ENCODE data around the gene BRF1. TPM values are rescaled to one million over a fixed set of nuclear protein-coding genes. Genes with fewer than 3 reads are reported as not detected.
A peak's percentile ranks its signal among the peaks of the same experiment; 100 is the strongest.

Gene BRF1
- total RNA-seq, 2 experiments from 2014 or later, result 39.0 to 50.9 TPM

DNA sequence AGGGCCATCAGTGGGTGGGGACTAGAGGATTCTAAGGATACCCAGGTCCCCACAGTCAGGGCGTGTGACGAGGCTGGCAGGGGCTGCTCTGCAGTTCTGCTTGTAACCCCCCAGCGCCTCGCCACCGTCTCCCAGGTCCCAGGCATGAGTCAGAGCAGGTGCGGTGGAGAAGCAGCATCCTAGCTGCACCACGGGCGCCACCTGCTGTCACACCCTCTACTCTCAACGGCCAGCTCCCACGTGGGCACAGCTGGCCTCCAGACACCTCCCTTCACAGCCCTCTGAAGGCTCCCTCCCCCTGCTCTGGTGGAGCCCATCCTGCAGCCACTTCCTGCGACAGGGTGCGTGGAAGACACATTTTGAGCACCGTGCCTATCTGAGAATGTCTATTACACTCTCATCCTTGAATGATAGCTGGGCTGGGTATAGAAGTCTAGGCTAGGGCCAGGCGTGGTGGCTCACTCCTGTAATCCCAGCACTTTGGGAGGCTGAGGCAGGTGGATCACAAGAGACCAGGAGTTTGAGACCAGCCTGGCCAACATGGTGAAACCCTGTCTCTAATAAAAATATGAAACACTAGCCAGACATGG lies 112.8 kb downstream of the BRF1 start:
- ChIA-PET POLR2A (no interaction called here), CTCF (interaction anchor here (0.9 kb wide), 1 partner anchor 23 kb away, joined by 4 read pairs; no protein-coding TSS in a partner anchor)
- H3K4me1 Mint-ChIP-seq, result peaks cover 9% of the 10 kb centered on the region
- DNase-seq, result no peak
- H3K4me3 Mint-ChIP-seq, result no peak overlapping the region
- H3K27me3 Mint-ChIP-seq, result peaks cover 12% of the 10 kb centered on the region
- H3K36me3 Mint-ChIP-seq (ENCODE audit: low read depth), result no peaks in the 10 kb centered on the region
- peaks cover 8% of the 10 kb centered on the region for H3K9me3 Mint-ChIP-seq
- H3K27ac Mint-ChIP-seq, result no peak overlapping the region

DNA sequence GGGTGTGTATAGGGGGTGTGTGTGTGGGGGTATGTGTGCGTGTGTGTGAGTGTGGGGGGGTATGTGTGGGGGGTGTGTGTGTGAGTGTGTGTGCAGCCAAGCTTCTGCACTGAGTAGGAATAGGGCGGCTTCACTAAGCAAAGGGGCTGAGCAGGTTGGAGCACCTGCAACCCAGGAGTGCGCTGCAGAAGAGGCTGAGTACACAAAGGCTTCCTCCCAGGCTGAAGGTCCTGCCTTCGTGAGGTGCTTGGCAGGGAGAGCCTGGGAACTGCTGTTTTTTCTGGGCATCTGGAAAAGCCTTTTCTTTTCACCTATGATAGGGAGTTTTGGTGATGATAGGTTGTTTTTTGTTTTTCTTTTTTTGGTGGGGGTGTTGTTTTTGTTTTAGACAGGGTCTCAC lies 113.7 kb downstream of the BRF1 start:
- Mint-ChIP-seq H3K36me3 (ENCODE audit: low read depth) (no peaks in the 10 kb centered on the region), H3K4me1 (peaks cover 14% of the 10 kb centered on the region), H3K27ac (no peak overlapping the region), H3K9me3 (peaks cover 8% of the 10 kb centered on the region), H3K4me3 (no peak overlapping the region), H3K27me3 (peaks cover 12% of the 10 kb centered on the region)
- ChIA-PET CTCF (interaction anchor here (1.0 kb wide), 1 partner anchor 11 kb away, joined by 3 read pairs; no protein-coding TSS in a partner anchor), POLR2A (no interaction called here)
- DNase-seq, result no peak

DNA sequence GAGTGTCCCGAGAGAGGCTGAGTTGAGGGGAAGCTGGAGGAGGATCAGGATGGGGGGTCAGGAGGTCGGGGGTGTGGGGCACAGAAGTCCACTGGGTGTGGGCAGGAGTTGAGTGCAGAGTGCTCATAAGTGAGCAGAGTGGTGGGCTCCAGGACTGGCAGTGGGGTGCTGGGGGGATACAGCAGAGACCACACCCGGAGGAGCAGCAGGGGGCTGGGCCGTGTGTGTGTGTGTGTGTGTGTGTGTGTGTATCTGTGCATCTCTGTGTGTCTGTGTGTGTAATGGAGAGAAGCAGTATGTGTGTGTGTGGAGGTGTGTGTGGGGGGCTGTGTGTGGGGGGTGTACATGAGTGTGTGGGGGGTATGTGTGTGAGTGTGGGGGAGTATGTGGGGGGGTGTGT lies 114.8 kb downstream of the BRF1 start:
- peaks cover 12% of the 10 kb centered on the region for H3K27me3 Mint-ChIP-seq
- no peak overlapping the region for H3K4me3 Mint-ChIP-seq
- ChIA-PET POLR2A (no interaction called here), CTCF (no interaction called here)
- H3K36me3 Mint-ChIP-seq (ENCODE audit: low read depth), result no peaks in the 10 kb centered on the region
- H3K4me1 Mint-ChIP-seq, result peaks cover 16% of the 10 kb centered on the region
- DNase-seq, result no peak
- no peak overlapping the region for H3K27ac Mint-ChIP-seq
- peaks cover 8% of the 10 kb centered on the region for H3K9me3 Mint-ChIP-seq

DNA sequence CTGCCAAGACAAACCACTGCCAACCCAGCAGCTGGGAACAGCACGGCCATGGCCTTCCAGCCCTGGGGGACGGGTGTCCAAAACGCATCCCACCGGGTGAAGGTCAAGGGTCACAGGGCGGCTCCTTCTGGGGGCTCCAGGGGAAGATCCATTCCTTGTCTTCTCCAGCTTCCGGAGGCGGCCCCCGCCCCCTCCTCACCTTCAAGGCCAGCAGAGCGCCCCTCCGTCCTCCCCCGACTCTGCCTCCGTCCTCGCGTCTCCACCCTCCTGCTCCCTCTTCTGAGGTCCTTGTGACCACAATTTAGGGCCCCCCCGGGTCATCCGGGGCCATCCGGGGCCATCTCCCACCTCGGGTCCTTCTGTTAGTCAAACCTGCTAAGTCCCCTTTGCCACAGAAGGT lies 115.8 kb downstream of the BRF1 start:
- Mint-ChIP-seq H3K9me3 (peaks cover 8% of the 10 kb centered on the region), H3K36me3 (ENCODE audit: low read depth) (no peaks in the 10 kb centered on the region), H3K27ac (no peak overlapping the region), H3K27me3 (peaks cover 12% of the 10 kb centered on the region), H3K4me1 (peaks cover 22% of the 10 kb centered on the region), H3K4me3 (no peak overlapping the region)
- ChIA-PET POLR2A (no interaction called here), CTCF (interaction anchor here (1.0 kb wide), 1 partner anchor 15 kb away, joined by 4 read pairs; no protein-coding TSS in a partner anchor)
- no peak for DNase-seq

DNA sequence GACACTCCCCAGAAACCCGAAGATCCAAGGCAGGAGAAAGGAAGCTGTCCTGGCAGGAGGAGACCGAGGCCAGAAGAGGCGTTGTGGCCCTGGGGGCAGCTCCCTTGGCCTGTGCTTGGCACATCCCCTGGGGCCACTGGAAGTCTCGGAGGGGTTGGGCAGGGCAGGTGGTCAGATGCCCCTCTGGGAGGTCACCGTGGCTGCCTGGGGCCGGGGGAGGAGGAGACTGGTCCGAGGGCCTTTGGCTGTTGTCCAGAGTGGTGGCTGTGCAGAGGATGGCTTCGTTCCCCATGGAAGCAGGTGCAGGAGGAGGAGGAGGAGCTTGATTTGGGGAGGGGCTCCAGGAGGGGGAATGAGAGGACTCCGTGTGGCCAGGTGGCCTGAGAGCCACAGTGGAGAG lies 116.3 kb downstream of the BRF1 start:
- peaks cover 8% of the 10 kb centered on the region for H3K27me3 Mint-ChIP-seq
- H3K4me1 Mint-ChIP-seq, result peaks cover 24% of the 10 kb centered on the region
- peaks cover 8% of the 10 kb centered on the region for H3K9me3 Mint-ChIP-seq
- H3K4me3 Mint-ChIP-seq, result no peak overlapping the region
- CTCF ChIA-PET, result interaction anchor here (1.0 kb wide), 1 partner anchor 14 kb away, joined by 4 read pairs; no protein-coding TSS in a partner anchor
- H3K36me3 Mint-ChIP-seq (ENCODE audit: low read depth), result no peaks in the 10 kb centered on the region
- no peak for DNase-seq
- POLR2A ChIA-PET, result no interaction called here
- peak overlapping the region; percentile 31 for H3K27ac Mint-ChIP-seq

DNA sequence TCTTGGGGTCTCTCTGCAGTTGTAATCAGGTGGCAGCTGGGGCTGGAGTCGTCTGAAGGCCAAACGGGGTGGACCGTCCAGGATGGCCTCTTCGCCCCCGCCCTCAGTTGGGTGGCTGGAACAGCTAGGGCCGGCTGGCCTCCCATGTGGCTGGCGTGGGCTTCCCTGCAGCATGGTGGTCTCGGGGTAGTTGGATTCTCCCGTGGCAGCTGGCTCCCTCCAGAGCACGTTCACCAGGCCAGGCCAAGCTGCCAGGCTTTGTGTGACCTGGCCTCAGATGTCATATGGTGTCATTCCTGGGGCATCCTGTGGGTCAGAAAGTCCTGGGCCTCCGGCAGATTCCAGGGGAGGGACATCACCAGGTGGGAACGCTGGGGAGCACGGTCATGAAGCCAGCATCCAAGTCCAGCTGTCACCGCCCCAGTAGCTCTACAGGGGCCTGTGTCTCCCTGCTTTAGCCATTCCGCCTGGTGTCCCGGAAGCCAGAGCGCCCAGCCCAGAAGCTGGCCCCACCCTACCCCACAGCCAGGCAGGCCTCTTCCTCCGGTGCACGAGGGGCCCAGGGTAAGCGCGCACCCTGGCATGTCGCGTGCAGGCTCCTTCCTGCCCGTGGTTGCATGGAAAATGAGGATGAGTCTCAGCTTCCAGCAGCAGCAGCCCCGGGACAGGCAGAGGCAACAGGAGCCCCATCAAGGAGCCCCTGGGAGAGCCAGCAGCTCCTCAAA lies 118.3 kb downstream of the BRF1 start:
- no peaks in the 10 kb centered on the region for H3K36me3 Mint-ChIP-seq (ENCODE audit: low read depth)
- ChIA-PET CTCF (interaction anchor here (1.2 to 3.4 kb wide), 4 partner anchors 12 to 18 kb away, joined by 3 to 22 read pairs (median 4); partner anchors contain the start of gene JAG2), POLR2A (no interaction called here)
- no peak for DNase-seq
- H3K27me3 Mint-ChIP-seq, result peaks cover 6% of the 10 kb centered on the region
- H3K4me3 Mint-ChIP-seq, result peak overlapping the region; percentile 58
- H3K27ac Mint-ChIP-seq, result peak overlapping the region; percentile 36
- H3K4me1 Mint-ChIP-seq, result peaks cover 20% of the 10 kb centered on the region
- H3K9me3 Mint-ChIP-seq, result no peaks in the 10 kb centered on the region

DNA sequence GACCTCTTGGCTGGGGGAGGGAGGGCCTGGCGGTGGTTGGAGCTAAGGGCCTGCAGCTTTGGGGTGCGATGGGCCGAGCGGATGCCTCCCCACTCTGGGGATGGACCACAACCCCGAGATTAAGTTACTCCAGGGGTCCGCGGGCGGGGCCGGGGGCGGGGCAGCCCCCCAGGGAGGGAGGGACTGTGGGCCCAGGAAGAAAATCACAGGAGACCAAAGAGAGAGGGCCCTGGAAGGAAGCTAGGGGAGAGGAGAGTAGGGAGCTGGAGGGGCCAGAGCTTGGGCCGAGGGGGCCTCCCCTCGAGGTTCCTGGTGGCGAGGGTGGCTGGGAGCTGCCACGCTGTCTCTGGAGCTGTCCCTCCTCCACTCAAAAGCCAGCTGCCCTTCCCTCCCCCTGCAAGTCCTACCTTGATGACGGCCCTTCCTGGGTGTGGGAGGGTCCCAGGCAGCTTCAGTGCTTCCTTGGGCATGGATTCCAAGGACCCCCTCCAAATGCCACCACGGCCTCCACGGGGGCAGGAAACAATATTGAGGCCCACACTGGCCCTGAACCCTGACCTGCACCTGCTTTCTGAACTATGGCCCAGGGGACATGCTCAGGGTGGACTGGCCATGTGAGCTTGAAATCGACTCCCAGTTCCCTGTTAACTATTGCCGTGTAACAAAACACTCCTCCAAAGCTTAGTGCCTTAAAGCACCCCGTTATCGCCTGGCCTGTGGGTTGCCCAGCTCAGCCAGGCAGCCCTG lies 119.1 kb downstream of the BRF1 start:
- peak overlapping the region; percentile 13 for H3K27ac Mint-ChIP-seq
- peaks cover 20% of the 10 kb centered on the region for H3K4me1 Mint-ChIP-seq
- ChIA-PET POLR2A (no interaction called here), CTCF (interaction anchor here (1.2 to 3.4 kb wide), 3 partner anchors 11 to 18 kb away, joined by 3 to 22 read pairs (median 3); partner anchors contain the start of gene JAG2)
- H3K36me3 Mint-ChIP-seq (ENCODE audit: low read depth), result no peaks in the 10 kb centered on the region
- H3K27me3 Mint-ChIP-seq, result peaks cover 6% of the 10 kb centered on the region
- no peak for DNase-seq
- H3K4me3 Mint-ChIP-seq, result peak overlapping the region; percentile 58
- no peaks in the 10 kb centered on the region for H3K9me3 Mint-ChIP-seq

DNA sequence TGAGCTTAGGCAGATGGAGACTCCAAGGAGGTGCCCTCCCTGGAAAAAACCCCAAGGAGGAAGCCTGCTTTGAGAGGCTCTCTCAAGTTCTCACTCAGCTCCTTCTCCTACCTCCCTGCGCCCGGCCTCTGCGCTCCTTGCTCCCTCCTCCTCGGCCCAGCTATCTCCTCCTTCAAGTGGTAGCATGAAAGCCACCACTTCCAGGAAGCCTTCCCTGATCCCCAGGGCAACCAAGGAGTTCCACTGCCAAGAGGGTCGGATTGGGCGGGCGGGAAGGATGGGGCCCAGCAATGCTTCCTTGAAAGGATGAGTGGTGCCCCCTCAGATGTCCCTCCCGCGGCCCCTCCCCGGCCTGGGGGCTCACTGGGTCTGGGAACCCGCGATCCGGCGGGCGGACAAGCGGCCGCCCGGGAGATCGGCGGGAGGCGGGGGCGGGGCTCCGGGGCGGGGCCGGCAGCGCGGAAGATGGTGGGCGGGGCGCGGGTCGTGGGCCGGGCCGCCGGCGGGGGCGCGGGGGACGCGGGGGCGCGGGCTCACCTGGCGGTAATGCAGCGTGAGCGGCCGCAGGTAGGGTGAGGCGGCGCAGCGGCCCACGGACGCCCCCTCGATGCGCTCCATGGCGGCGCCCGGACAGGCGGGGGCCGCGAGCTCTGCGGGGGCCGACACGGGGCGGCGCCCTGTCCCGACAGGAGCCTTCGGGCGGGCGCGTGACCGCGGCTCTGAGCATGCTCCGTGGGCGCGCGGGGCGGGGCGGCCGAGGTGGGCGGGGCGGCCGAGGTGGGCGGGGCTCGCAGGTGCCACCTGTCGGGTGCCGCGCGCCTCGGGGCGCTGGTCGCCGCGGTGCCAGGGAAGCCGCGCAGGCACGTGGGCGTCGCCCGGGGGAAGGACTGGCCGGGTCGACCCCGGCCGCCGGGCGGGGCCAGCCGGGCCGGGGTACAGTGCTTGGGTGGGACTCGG lies 119.9 kb downstream of the BRF1 start, which contains the start of gene NUDT14:
NUDT14 (minus strand) TSS at position 721 of the 957 bp plus-strand sequence; CDS start at position 618, 103 bp downstream.
- no peaks in the 10 kb centered on the region for H3K9me3 Mint-ChIP-seq
- H3K36me3 Mint-ChIP-seq (ENCODE audit: low read depth), result no peaks in the 10 kb centered on the region
- CTCF ChIA-PET, result interaction anchor here (1.0 to 3.4 kb wide), 3 partner anchors 9 to 189 kb away, joined by 3 to 22 read pairs (median 3); partner anchors contain the start of gene JAG2
- peaks cover 6% of the 10 kb centered on the region for H3K27me3 Mint-ChIP-seq
- peaks cover 25% of the 10 kb centered on the region for H3K4me1 Mint-ChIP-seq
- H3K27ac Mint-ChIP-seq, result peak within 1 kb of the TSS; percentile 13
- peak; percentile 80 for DNase-seq
- H3K4me3 Mint-ChIP-seq, result peak within 1 kb of the TSS; percentile 76
- POLR2A ChIA-PET, result no interaction called here

DNA sequence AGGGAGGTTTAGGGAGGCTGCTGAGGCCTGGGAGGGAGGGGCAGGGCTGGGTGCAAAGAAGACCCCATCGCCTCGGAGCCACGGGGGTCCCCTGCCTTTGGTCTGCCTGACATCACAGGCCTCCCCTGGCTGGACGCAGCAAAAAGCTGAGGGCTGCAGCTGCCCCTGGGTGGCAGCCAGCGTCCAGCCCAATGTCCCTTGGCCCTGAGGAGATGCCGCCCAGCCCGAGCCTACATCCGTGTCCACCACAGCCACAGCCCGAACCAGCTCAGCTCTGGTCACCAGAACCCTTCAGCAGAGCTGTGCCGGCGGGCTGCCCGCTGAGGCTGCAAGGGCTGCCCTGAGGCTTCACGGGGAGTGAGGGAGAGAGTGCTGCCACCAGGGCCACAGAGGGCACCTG lies 121.6 kb downstream of the BRF1 start:
- CTCF ChIA-PET, result interaction anchor here (1.7 kb wide), 1 partner anchor 34 kb away, joined by 3 read pairs; no protein-coding TSS in a partner anchor
- Mint-ChIP-seq H3K9me3 (no peaks in the 10 kb centered on the region), H3K4me1 (peaks cover 37% of the 10 kb centered on the region), H3K36me3 (ENCODE audit: low read depth) (no peaks in the 10 kb centered on the region), H3K27ac (no peak overlapping the region), H3K4me3 (no peak overlapping the region), H3K27me3 (peaks cover 5% of the 10 kb centered on the region)
- DNase-seq, result no peak
- POLR2A ChIA-PET, result no interaction called here

DNA sequence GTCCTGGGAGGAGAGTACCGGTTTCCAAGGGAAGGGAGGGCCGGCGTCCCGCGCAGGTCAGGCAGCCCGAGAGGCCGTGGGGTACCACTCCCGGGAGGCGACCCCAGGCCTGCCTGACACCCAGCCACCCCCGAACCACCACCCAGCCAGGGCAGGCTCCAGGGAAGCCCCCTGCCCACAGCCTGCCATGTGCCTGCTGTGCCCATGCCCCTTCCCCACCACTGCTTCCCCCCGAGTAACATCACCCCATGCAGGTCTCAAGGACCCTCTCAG lies 122.0 kb downstream of the BRF1 start:
- Mint-ChIP-seq H3K36me3 (ENCODE audit: low read depth) (no peaks in the 10 kb centered on the region), H3K4me1 (peaks cover 39% of the 10 kb centered on the region), H3K9me3 (no peaks in the 10 kb centered on the region), H3K27me3 (peaks cover 4% of the 10 kb centered on the region), H3K27ac (no peak overlapping the region), H3K4me3 (no peak overlapping the region)
- ChIA-PET CTCF (interaction anchor here (1.7 kb wide), 1 partner anchor 35 kb away, joined by 3 read pairs; no protein-coding TSS in a partner anchor), POLR2A (no interaction called here)
- no peak for DNase-seq

DNA sequence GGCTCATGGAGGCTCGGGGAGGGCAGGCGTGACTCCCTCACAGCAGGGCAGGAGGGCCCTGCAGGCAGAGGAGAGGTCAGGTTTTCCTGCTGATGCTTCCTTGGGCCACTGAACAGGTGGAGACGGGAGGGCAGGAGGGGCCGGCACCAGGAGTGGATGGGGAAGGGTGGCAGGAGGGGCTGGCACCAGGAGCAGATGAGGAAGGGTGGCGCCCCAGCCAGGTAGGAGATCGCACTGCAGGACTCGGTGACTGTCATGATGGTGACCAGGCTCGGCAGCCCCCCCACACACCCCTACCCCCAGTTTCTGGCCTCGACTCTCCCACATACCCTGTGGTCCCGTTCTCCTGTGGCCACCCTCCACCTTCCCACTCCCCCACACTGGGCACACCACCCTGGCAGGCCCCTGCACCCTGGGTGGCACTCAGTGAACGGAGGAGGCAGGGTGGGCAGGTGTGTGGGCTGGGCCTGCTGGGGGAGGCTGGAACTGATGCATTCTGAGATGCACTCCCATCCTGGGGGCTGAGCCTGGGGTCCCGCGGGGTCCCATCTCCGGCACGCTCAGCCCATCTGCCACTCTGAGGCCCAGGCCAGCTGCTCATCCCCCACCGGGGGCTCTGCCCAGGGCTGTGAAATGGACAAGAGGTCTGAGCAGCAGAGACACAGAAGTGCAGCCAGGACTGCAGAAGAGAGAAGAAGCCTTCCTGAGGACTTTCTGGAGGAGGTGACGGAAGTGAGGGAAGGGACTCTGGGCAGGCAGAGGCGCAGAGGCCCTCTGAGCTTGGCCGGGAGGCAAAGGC lies 122.5 kb downstream of the BRF1 start:
- Mint-ChIP-seq H3K27me3 (no peaks in the 10 kb centered on the region), H3K27ac (peak overlapping the region; percentile 41), H3K4me1 (peaks cover 40% of the 10 kb centered on the region), H3K4me3 (no peak overlapping the region), H3K9me3 (no peaks in the 10 kb centered on the region), H3K36me3 (ENCODE audit: low read depth) (no peaks in the 10 kb centered on the region)
- ChIA-PET POLR2A (no interaction called here), CTCF (interaction anchor here (1.7 kb wide), 1 partner anchor 35 kb away, joined by 3 read pairs; no protein-coding TSS in a partner anchor)
- DNase-seq, result no peak
